Nephron (organoid): ENCODE measurements around the gene FAM234B.

Experiments
- H3K27ac Mint-ChIP-seq, 3 experiments: 2 replicates each; pipeline ENCODE4 v1.8.0; 2020; ENCODE audit warnings: mixed read lengths in 3 of 3, mild to moderate bottlenecking in 2 of 3, moderate library complexity in 1 of 3
- H3K27me3 Mint-ChIP-seq: 2 replicates; pipeline ENCODE4 v1.8.0; 2021; ENCODE audit warnings: low read depth, mild to moderate bottlenecking, moderate library complexity, mixed read lengths
- H3K36me3 Mint-ChIP-seq: 2 replicates; pipeline ENCODE4 v1.8.0; 2020; ENCODE audit warnings: low read depth, mixed read lengths
- H3K4me1 Mint-ChIP-seq: 2 replicates; pipeline ENCODE4 v1.8.0; 2020; ENCODE audit warnings: mixed read lengths
- H3K4me3 Mint-ChIP-seq, 3 experiments: 2 replicates each; pipeline ENCODE4 v1.8.0; 2020; ENCODE audit warnings: mild to moderate bottlenecking in 3 of 3, mixed read lengths in 3 of 3, moderate library complexity in 2 of 3
- H3K9me3 Mint-ChIP-seq: 2 replicates; pipeline ENCODE4 v1.8.0; 2020; ENCODE audit warnings: mixed read lengths
- TF ChIP-seq, protein P1 (sequence below), 3 experiments: fragments of 200-600 bp; sonication (generic); IDR thresholded peaks; one replicate each; pipeline ENCODE4 v1.5.0; 2021; ENCODE audit warnings: antibody characterized with exemption in 3 of 3; ENCODE audit not compliant: unreplicated experiment in 3 of 3

The FAM234B gene

DNA sequence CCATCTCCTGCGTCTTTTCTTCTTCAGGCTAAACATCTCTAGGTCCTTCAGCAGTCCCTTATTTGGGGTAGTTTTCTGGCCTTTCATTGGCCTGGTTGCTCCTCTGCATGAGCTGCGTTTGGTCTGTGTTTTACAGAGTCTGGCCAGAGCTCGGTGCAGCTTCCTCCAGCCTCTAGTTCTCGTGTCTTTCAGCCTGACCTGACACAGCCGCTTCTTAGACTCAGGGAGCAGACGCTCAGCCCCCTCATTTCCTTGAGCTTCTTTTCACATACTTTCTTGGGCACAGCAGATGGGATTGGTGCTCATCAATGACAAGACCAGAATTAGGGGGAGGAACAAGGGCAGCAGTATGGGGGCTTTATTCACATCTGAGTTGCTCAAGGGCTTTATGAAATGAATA is 72.8 kb downstream of the FAM234B start:
- Mint-ChIP-seq H3K4me3 (no peak overlapping the region), H3K4me1 (peaks cover 30% of the 10 kb centered on the region), H3K27ac (peak overlapping the region in 2 of 3 experiments; percentile 35 to 66), H3K27me3 (no peaks in the 10 kb centered on the region), H3K36me3 (no peaks in the 10 kb centered on the region), H3K9me3 (peaks cover 2% of the 10 kb centered on the region)
- TF ChIP-seq, protein P1, sequence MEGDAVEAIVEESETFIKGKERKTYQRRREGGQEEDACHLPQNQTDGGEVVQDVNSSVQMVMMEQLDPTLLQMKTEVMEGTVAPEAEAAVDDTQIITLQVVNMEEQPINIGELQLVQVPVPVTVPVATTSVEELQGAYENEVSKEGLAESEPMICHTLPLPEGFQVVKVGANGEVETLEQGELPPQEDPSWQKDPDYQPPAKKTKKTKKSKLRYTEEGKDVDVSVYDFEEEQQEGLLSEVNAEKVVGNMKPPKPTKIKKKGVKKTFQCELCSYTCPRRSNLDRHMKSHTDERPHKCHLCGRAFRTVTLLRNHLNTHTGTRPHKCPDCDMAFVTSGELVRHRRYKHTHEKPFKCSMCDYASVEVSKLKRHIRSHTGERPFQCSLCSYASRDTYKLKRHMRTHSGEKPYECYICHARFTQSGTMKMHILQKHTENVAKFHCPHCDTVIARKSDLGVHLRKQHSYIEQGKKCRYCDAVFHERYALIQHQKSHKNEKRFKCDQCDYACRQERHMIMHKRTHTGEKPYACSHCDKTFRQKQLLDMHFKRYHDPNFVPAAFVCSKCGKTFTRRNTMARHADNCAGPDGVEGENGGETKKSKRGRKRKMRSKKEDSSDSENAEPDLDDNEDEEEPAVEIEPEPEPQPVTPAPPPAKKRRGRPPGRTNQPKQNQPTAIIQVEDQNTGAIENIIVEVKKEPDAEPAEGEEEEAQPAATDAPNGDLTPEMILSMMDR (IDR thresholded peaks at IDR 0.05; ENCODE audit: unreplicated experiment in 3 of 3) = no peak

DNA sequence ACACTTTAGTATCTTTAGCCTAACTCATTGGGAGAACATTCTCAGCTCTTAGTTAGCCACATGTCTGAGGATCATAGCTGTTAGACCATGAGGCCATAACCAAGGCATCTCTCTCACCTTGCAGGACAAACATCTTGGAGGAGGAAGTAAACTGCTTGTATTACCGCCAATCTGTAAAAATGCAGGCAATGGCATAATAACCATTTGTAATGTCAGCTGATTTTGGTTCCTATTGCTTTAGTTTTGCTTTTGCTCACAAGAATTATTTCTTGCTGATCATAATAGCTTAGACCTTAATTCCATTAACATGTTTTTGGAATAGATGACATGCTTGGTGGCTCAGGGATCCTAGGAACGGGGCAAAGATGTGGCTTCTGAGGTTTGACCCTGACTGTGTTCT is 75.6 kb downstream of the FAM234B start:
- no peaks in the 10 kb centered on the region for H3K27me3 Mint-ChIP-seq
- no peak overlapping the region for H3K4me3 Mint-ChIP-seq
- peak overlapping the region in 1 of 3 experiments; percentile 17 for H3K27ac Mint-ChIP-seq
- TF ChIP-seq, protein P1 (IDR thresholded peaks at IDR 0.05; ENCODE audit: unreplicated experiment in 3 of 3) = no peak
- H3K9me3 Mint-ChIP-seq = no peaks in the 10 kb centered on the region
- H3K4me1 Mint-ChIP-seq = peaks cover 22% of the 10 kb centered on the region
- H3K36me3 Mint-ChIP-seq = no peaks in the 10 kb centered on the region

DNA sequence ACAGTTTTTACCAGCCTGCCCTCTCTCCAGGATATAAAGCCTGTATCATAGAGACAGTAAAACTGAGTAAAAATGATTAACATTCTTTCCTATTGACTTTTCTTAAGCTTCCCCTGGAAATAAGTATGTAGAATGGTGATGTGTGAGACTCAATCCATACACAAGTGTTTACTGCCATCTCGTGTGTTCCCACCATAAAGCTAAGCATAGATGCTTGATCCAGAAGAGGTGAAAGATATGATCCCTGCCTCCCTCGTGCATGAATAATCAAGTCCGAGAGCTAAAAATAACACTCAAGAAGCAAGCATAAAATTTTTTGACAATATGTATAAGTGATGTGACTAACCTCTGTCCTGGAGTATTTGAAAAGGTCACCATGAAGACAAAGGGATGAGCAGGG is 76.2 kb downstream of the FAM234B start:
- Mint-ChIP-seq H3K9me3 (no peaks in the 10 kb centered on the region), H3K4me1 (peaks cover 22% of the 10 kb centered on the region), H3K27me3 (no peaks in the 10 kb centered on the region), H3K27ac (peak overlapping the region in 1 of 3 experiments; percentile 42), H3K36me3 (no peaks in the 10 kb centered on the region), H3K4me3 (no peak overlapping the region)
- TF ChIP-seq, protein P1 (IDR thresholded peaks at IDR 0.05; ENCODE audit: unreplicated experiment in 3 of 3) = no peak

DNA sequence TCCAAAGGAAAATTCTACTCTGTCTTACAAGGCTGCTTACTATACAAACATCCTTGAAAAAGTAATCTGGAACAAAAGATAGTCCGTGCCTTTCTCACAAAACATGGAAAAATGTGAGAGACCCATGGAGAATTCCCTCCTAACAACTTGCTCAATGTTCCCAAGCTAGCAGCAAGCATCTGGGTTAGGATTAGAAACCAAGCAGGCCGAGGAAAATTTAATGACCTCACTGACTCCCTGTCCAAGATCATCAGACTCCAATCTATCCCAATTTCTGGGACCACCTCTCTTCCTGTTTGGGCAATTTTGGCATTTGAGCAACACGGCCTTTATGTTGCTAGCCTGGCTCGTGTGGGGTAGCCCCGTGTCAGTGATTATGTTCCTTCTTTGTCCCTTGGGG is 77.4 kb downstream of the FAM234B start:
- H3K4me3 Mint-ChIP-seq = no peak overlapping the region
- peaks cover 11% of the 10 kb centered on the region for H3K4me1 Mint-ChIP-seq
- no peaks in the 10 kb centered on the region for H3K36me3 Mint-ChIP-seq
- no peaks in the 10 kb centered on the region for H3K9me3 Mint-ChIP-seq
- no peaks in the 10 kb centered on the region for H3K27me3 Mint-ChIP-seq
- no peak overlapping the region for H3K27ac Mint-ChIP-seq
- TF ChIP-seq, protein P1 (IDR thresholded peaks at IDR 0.05; ENCODE audit: unreplicated experiment in 3 of 3) = no peak

DNA sequence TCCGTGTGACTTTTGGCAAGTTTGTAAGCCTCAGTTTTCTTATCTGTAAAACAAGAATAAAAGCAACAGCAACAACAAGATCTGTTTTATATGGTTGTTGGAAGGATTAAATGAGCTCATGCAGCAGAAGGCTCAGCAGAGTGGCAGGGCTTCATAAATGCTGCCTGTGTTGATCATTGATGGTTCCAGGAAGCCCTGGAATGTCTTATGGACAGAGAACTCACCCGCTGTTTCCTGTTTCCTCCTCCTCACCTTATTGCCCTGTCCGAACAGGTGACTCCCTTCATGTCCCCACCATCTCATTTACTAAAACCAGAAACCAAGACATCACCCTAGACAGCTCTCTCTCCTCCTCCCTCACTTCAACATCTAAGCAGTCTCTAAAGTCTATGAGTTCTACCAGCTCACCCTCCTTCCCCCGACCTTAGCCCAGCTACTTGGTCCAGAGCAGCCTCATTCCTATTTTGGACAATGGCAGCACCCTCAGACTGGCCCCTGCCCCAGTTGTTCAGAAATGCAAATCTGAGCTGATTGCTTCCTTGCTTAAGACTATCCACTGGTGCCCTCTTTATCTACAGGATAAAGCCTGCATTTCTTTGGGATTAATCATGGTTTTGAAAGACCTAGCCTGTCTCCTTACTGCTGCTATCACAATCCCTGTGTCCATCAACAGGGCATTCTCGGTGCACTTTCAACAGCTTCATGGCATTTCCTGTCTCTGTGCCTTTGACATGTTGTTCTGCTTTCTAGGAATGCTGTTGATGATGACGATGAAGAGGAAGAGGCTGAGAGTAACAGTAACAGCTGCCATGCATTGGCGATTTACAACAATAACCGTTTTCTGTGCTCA is 80.7 kb downstream of the FAM234B start:
- H3K36me3 Mint-ChIP-seq = no peaks in the 10 kb centered on the region
- no peak overlapping the region for H3K27ac Mint-ChIP-seq
- no peaks in the 10 kb centered on the region for H3K27me3 Mint-ChIP-seq
- no peaks in the 10 kb centered on the region for H3K9me3 Mint-ChIP-seq
- peaks cover 21% of the 10 kb centered on the region for H3K4me1 Mint-ChIP-seq
- TF ChIP-seq, protein P1 (IDR thresholded peaks at IDR 0.05; ENCODE audit: unreplicated experiment in 3 of 3) = no peak
- no peak overlapping the region for H3K4me3 Mint-ChIP-seq

DNA sequence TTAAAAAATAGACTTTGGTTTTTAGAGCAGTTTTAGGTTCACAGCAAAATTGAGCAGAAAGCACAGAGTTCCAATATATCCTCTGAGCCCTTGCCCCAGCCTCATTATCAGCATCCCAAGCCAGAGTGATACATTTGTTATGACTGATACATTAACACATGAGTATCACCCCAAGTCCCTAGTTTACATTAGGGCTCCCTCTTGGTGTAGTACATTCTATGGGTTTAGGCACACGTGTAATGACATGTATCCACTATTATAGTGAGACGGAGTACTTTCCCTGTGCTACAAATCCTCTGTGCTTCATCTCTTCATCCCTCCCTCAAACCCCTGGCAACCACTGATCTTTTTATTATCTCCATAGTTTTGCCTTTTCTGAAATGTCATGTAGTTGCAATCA is 81.8 kb downstream of the FAM234B start:
- TF ChIP-seq, protein P1 (IDR thresholded peaks at IDR 0.05; ENCODE audit: unreplicated experiment in 3 of 3) = no peak
- Mint-ChIP-seq H3K4me3 (no peak overlapping the region), H3K36me3 (no peaks in the 10 kb centered on the region), H3K27ac (no peak overlapping the region), H3K27me3 (no peaks in the 10 kb centered on the region), H3K4me1 (peaks cover 27% of the 10 kb centered on the region), H3K9me3 (no peaks in the 10 kb centered on the region)
